ENCODE measurements around the gene CPNE8. TPM values are rescaled to one million over a fixed set of nuclear protein-coding genes. Genes with fewer than 3 reads are reported as not detected.
A peak's percentile ranks its signal among the peaks of the same experiment; 100 is the strongest.

The CPNE8 gene
- total RNA-seq: 10 to 100 TPM; 30.6 to 32.4 TPM
- long read RNA-seq, transcript CPNE8-201 (20 exons, 3,489 nt): major isoform, 6 of 12 reads
- long read RNA-seq, partial matches to known transcripts: 4 of 12 reads
- long read RNA-seq, other reads (novel, unspliced or antisense): 2 of 12 reads

DNA sequence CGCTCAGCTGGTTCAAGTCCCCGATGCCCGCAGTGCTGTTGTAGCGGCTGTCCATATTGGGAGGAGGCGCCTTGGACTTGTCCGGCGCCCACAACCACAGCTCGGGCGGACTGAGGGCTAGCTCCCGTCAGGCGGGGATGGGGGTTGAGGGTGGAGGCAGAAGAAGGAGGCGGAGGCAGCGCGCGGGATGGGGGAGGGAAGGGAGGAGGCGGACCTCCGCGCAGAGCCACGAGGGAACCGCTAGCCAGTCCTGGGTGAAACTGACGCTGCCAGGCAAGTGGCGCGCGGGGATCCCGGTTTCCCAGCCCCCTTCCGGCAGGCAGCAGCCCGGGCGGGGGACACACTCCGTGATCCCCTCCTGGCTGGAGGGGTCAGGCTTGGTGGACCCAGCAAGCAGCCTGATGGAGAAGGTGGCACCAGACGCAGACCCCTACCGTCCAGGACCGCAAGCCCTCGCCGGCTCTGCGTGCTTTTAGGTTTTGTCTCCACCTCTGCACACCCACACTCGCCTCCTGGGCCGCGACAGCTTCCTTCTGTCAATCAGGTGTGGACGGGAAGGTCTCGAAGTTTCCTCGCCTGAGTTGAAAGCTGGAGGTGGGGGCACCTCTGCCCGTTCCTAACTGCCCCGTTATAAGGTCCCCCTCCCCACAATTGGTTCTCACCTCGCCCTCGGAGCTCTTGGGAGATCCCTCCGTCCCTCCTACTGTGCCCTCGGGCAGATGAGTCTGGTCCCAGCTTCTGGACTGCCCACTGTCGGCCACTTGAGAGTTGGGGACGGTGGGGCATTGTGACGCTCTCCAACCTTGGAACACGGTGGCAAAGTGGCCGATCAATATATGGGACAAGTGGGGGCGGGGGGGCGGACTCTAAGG, at the start of gene CPNE8:
Gene CPNE8, minus strand, starts transcription at position 112 of the 872 bp plus-strand sequence. Its CDS starts 57 bp downstream, at position 55.
- DNase-seq (peak; percentile 83 to 90), ATAC-seq (peak; percentile 74)
- intact Hi-C loops (cut with DNase I, micrococcal nuclease): no loop called here

DNA sequence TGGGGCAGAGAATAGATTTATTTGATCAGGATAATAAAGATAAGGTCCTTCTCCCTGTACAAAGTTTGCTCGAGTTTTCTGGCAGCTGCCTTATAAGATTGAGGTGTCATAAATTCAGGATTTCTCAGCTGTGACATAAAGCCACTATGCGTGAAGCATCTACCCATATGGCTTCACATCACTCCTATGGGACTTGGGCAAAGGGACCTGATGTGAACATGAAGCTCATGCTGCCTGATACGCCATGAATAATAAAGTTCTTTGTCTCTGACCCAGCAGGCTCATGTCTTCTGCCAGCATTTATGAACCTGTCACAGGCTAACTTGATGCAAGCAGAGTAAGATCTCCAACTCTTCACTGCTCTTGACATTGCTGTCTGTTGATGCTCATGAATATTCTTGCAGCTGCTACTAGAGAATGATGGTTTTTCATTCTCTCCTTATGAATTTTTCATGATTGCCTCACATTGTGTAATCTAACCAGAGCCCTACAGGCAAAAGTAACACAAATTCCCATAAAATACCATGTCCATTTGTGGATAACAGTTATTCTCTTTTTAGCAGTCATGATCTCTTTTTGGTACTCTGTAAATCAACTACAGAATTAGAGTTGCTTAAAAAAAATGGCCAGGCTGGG, 49.0 kb upstream of the CPNE8 start:
- intact Hi-C loops (cut with DNase I, micrococcal nuclease): no loop called here
- ATAC-seq (peak; percentile 98), DNase-seq (no peak)

DNA sequence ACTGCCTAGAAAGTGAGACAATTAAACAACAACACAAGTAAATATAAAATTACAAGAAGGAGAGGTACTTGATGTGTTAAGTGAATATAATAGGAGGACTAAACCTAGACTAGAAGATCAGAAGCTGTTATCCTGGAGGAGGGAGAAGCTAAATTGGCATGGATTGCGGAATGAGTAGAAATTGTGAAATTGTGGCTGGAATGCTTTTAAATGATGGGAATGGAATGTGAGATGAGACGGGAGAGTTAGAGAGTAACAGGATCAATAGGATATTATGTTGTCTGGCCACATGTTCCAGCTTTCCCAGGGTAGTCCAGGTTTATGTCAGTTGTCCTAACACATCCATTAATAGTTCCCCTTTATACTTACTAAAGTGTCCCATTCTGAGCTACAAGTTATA, 44.0 kb upstream of the CPNE8 start:
- DNase-seq (no peak), ATAC-seq (no peak)
- intact Hi-C loops (cut with DNase I, micrococcal nuclease): no loop called here

DNA sequence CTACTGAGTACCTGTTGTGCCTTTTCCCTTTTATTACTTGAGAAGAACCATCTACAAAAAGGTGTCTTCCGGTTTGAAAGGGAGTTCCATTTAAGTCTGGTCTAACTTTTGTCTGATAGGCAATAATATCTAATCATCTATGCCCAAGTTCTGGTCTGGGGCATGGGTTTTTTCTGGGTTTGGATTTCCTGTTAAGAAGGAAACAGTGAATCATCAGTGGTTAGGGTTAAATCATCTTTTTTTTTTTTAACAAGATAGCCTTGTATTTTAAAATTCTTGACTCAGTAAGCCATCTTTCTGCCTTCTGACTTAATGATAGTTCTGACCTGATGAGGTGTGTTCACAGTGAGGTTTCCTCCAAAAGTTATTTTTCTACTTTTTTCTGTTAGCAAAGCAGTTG, 29.3 kb upstream of the CPNE8 start:
- ATAC-seq (no peak), DNase-seq (no peak)
- intact Hi-C loops (cut with DNase I, micrococcal nuclease): no loop called here

DNA sequence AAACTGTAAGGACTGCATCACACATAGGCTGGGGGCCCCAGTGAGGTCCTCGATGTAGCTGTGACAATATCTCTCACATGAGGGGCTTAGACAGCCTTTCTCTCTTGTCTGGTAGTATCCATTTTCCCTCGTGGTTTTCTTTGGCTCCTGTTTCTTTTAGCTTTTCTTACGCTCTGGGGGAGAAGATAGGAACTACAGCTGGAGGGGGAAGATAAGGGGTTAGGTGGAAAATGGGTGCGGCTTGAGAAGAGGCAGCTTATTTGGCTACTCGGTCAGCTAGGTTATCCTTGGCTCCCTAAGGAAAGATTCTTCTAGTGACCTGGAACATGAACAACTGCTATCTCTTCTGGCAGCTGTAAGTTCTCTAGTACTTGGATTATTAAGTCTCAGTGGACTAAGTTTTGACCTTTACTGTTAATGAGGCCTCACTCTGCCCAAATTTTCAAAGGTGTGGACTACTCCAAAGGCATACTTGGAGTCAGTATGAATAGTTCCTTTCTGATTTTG, 28.7 kb upstream of the CPNE8 start:
- DNase-seq (no peak), ATAC-seq (no peak)
- intact Hi-C loops (cut with DNase I, micrococcal nuclease): no loop called here

DNA sequence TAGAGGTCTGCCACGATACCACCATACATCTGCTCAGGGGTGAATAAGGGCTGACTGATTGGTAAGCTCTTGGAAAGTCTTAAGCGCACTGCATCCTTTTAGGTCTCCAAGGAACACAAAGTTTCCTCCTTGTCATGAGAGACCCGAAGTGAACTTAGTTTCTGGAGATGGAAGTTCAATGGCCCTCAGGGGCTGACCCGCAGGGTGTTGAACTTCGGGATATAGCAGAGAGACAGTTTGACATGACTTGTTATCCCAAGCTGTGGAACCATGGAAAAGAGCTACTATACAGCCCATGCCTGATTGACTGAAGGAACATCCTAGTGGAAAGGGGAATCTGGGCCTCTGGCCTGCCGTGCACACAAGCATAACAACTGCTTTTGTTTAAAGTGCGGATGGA, 26.9 kb upstream of the CPNE8 start:
- ATAC-seq (no peak), DNase-seq (no peak)
- intact Hi-C loops (cut with DNase I, micrococcal nuclease): no loop called here

DNA sequence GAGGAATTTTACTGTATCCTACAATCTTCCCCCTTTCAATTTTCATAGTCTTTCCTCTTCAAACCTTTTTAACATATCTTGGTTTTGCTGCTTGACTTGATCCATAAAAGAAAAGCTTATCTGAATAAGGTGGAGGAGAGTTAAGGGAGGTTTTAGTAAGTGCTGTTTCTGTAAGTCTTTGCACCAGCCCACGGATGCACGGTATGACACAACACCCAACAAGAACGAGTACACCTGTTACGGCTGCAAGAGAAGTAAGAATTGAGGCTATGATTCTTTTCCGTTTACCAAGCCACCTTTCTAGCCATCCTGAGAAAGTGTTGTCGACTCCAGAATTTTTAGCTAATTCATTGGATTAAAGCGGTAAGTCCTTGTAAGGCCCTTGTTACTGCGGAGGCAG, 26.1 kb upstream of the CPNE8 start:
- intact Hi-C loops (cut with DNase I, micrococcal nuclease): no loop called here
- no peak for ATAC-seq
- no peak for DNase-seq

DNA sequence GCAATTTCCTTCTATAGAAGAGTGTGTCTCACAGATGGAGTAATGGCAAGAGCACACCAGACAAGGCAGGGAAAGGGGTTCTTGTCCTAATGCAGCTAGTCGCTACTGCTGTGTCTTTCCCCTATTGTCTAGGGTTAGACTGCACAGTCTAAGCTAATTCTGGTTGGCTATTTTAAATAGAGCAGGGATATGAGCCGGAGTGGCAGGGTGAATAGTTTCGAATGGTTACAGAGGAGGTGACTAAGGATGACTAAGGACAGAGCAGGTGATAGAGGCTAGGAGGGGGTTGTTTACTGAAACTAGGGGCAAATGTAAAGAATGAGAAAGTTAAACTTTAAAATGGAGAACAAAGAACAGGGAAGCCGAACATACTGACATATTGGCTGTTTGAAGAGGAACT, 25.6 kb upstream of the CPNE8 start:
- intact Hi-C loops (cut with DNase I, micrococcal nuclease): no loop called here
- DNase-seq: no peak
- no peak for ATAC-seq

DNA sequence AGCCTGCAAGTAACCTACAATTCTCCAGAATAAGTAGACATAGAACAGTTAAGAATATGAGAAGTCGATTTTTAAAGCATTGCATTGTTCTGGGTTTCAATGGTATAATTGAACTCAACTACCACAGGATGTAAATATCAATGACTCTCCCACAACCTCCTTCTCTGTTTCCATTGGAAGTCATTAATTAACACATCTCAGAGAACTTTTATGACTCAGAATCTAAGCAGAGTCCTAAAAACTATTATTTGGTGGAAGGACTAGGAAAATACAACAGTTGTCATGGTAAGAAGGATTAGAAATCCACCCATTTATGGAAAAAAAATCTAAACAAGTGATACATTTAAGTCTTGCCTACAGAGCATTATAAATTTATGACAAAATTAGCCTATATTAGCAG, 21.1 kb upstream of the CPNE8 start:
- intact Hi-C loops (cut with DNase I, micrococcal nuclease): loop anchor here in 1 of 2 donors (10.0 kb wide), 1 partner anchor 602 kb away; no protein-coding TSS in a partner anchor
- no peak for DNase-seq
- ATAC-seq: no peak

DNA sequence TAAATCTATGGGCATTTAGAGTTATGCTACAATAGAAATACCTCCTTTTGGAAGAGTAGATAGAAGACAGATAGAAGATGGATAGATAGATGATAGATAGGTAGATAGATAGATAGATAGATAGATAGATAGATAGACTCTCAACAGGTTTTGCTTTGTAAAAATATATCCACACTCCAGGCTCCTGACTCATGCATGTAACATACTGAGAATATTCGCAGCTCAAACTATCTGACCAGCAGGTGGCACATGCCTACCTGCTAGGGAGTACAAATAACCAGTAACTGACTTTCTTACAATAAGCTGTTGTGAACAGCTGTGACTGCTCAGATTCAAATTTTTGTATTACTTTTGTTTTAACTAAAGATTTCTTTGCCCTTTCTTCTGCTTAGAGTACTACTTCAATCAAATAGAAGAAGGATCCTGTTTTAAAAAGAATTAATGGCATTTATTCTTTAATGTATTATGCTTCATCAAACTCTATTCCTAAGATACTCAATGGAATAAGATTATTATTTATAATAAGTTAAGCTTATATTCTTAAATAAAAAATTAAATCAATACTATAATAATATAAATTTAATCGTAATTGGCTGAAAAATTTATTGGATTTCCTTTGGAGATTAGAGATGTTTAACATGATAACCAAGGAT, 15.8 kb upstream of the CPNE8 start:
- DNase-seq: peak; percentile 60 to 75
- ATAC-seq: peak; percentile 96
- intact Hi-C loops (cut with DNase I, micrococcal nuclease): loop anchor here in 1 of 2 donors (5.0 to 10.0 kb wide), 2 partner anchors 181 to 596 kb away; no protein-coding TSS in a partner anchor

DNA sequence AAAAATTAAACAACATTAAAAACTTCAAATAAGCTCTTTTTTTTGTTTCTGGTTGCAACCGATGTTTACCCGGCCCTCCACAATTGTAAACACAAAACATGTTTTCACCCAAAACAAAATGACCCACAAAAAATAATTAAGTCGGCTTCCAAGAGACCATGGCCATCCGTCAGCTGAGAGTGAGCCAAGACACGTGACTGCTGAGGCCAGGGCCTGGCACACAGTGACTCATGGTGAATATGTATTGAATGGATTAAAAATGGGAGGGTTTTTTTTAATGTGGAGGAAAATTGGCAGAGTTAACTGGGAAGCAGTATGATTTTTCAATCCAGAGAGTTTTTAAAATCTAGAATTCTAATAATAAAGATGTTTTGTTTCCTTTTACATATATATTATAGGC, 13.8 kb upstream of the CPNE8 start:
- DNase-seq: no peak
- intact Hi-C loops (cut with DNase I, micrococcal nuclease): no loop called here
- ATAC-seq: no peak

DNA sequence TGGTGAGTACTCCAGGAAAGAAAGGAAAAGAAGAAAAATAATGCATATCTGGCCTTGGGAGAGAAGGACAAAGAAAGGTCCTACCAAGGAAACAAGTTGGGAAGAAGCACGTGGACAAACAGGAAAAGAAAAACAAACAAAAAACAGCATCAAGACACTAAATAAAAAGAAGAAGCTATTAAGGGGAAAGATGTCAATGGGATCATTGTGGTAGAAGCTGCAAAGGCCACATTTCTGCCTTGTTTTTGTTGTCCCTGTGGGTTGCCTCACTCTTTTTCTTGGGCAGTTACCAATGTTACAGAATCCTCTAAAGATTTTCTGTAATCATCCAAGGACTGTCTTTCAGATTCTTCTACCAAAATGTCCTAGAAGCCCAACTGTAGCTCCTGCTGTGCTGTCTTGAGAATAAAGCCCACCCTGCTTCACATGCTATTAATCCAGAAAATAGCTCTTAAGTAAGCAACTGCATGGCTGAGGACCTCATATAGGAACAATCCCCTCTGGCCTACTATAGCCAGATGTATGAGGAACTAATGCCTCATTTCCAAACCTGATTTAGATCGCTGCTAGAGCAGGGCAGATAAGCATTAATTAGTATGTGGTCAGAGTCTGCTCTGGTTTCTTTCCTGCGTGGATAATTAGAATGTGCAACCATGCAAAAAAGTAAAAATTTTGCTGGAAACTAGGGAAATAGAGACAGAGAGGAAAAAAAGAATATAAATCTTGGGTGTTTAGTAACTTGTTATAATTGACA, 10.2 kb upstream of the CPNE8 start:
- DNase-seq: no peak
- intact Hi-C loops (cut with DNase I, micrococcal nuclease): no loop called here
- ATAC-seq: no peak

DNA sequence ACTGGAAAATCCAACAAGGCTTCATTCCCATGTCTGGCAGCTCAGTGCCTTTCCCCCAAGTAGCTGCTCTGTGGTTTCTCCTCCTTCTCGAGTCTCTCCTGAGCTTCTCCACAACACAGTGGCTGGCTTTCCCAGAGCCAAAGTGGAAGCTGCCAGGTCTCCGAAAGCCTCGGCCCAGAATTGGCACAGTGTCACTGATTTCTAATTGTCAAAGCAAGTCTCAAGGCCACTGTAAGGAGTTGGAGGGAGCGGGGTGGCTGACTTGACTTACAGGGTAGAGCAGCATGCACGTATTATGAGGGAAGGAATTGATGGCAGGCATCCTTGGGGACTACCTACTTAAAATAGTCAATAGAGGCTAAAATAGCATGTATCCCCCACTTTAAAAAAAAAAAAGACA, 6.7 kb upstream of the CPNE8 start:
- intact Hi-C loops (cut with DNase I, micrococcal nuclease): no loop called here
- ATAC-seq: no peak
- no peak for DNase-seq

DNA sequence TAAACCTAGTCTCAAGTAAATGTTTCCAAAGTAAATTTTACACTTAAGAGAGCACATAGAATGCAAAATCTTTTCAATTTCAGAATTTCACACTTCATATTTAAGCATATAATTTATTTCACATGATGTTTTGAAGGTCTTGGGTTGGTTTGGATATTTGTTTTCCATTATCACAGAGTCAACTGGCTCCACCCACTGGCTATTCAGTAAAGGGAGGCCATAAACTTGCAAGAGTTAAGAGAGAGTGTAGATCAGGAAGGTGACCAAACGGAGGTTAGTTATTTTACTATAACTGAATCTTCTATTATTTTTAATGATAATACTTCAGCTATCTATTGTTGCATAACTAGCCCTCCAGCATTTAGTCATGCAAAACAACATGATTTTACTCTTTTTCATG, 6.2 kb upstream of the CPNE8 start:
- intact Hi-C loops (cut with DNase I, micrococcal nuclease): no loop called here
- ATAC-seq (peak; percentile 67), DNase-seq (no peak)

DNA sequence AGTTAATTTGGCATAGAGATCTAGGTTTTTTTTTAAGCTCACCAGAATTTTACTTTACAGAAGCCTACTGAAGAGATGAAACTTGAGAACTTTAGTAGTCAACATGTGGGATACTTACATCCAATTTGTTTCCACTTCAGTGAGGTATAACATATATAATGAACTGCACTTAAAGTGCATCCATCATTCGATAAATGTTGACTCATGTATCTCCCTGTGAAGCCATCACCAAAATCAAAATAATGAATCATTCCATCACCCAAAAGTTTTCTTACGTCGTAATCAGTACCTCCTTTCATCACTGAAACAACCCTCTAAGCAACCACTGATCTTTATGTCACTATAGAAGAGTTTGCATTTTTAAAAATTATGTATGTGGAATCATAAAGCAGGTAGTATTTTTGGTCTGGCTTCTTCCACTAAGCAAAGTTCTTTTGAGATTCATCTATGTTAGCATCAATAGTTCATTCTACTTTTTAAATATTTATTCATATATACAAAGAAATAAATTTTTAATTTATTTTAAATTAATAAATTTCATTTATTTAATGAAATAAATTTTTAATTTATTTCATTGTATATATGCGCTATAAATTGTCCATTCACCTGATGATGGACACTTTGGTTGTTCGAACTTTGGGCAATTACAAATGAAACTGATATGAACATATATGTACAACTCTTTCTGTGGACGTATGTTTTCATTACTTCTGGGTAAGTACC, 2.0 kb upstream of the CPNE8 start:
- intact Hi-C loops (cut with DNase I, micrococcal nuclease): no loop called here
- DNase-seq (no peak), ATAC-seq (no peak)

DNA sequence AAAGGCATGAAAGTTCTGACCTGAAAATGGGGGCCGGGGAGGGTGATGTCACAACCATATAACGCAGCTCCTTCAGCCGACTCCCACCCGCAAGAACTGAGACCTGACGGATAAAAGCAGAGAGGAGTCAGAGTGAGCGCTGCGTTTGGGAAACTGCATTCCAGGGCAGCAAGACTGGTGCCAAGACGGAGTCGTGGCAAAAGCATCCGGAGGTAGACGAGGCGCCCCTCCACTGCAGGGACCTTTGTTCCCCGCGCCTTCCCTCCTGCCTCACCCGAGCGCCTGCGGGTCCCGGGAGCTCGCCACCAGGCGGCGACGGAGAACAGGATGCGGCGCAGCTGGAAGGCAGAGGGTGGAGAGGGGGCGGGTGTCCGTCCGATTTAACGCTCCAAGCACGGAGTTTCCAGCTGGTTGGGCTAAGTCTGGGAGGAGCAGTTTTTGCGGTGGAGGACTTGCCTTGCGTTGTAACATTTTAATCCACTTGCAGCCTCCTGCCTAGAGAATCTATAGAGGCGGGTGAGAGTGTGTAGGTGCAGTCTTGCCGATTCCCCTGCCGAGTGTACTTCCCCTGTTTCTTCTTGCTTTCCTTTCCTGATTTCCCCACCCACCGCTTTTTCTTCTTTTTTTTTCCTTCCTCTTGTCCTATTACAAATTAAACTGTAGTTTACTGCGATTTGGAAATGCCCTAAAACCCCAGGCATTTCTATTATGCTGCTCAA, 1.2 kb upstream of the CPNE8 start:
- ATAC-seq (peak; percentile 76), DNase-seq (peak; percentile 85 to 92)
- intact Hi-C loops (cut with DNase I, micrococcal nuclease): no loop called here
